SU-DHL-6 (cell line): Measurements from ENCODE around the gene TTLL1.

Source experiments
- EZH2phosphoT487 ChIP-seq: fragments of 200-600 bp; sonication (generic), shearing (Covaris generic); conservative IDR thresholded peaks from 2 replicates; pipeline ENCODE4 v1.6.1; 2018; ENCODE audit warnings: mild to moderate bottlenecking, antibody characterized with exemption, low read length, moderate library complexity, mixed read lengths
- TF ChIP-seq, protein P1 (sequence below): fragments of 200-600 bp; sonication (generic); IDR thresholded peaks from one replicate; pipeline ENCODE4 v1.5.1; 2017; ENCODE audit warnings: antibody characterized with exemption, mild to moderate bottlenecking, low read length, moderate library complexity; ENCODE audit not compliant: insufficient read depth, poor library complexity, severe bottlenecking

DNA sequence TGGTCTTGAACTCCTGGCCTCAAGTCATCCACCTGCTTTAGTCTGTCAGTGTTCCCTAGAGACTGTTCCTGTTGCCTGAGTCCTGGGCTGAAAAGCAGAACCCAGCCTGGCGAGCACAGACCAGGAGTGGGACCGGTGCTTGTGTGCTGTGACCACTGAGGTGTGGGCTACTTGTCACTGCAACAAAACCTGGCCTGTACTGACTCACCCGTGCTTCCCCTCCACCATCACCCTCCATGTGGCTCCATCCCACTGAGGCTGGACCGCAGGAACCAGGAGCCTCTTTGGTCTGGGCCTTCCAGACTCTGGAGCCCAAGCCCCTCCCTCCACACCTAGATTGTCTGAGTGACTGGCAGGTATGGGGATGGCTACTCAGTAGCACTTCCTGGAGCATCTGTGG lies 45.4 kb upstream of the TTLL1 start:
- TF ChIP-seq EZH2phosphoT487 = no peak
- TF ChIP-seq, protein P1, sequence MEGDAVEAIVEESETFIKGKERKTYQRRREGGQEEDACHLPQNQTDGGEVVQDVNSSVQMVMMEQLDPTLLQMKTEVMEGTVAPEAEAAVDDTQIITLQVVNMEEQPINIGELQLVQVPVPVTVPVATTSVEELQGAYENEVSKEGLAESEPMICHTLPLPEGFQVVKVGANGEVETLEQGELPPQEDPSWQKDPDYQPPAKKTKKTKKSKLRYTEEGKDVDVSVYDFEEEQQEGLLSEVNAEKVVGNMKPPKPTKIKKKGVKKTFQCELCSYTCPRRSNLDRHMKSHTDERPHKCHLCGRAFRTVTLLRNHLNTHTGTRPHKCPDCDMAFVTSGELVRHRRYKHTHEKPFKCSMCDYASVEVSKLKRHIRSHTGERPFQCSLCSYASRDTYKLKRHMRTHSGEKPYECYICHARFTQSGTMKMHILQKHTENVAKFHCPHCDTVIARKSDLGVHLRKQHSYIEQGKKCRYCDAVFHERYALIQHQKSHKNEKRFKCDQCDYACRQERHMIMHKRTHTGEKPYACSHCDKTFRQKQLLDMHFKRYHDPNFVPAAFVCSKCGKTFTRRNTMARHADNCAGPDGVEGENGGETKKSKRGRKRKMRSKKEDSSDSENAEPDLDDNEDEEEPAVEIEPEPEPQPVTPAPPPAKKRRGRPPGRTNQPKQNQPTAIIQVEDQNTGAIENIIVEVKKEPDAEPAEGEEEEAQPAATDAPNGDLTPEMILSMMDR = no peak
